ENCODE measurements around the gene ABCA1. TPM values are rescaled to one million over a fixed set of nuclear protein-coding genes. Genes with fewer than 3 reads are reported as not detected.
A peak's percentile ranks its signal among the peaks of the same experiment; 100 is the strongest.

Gene ABCA1
- total and polyA plus RNA-seq, 2 of the 13 experiments (the other 11 are each of a cell fraction or from before 2014, with no cell fraction given): 26.8 to 63.8 TPM

GRCh38 chr9:104914466-104914865, 13.5 kb downstream of the ABCA1 start:
- peaks cover 3% of the 10 kb centered on the region; the same call in 1 of the 2 replicates for H4K20me1 ChIP-seq (ENCODE audit: insufficient read depth, low read length)
- TF ChIP-seq TRIM22 (IDR thresholded peaks at IDR 0.05): no peak
- no peak for TF ChIP-seq JUNB (CRISPR knock-in tag; IDR thresholded peaks at IDR 0.05; ENCODE audit: borderline replicate concordance)
- no peak for TF ChIP-seq SATB2 (CRISPR knock-in tag; IDR thresholded peaks at IDR 0.05)
- TF ChIP-seq ZNF607 (CRISPR knock-in tag; IDR thresholded peaks at IDR 0.05; ENCODE audit: borderline replicate concordance): no peak
- no peak for TF ChIP-seq ZNF121 (CRISPR knock-in tag; IDR thresholded peaks at IDR 0.05)
- TF ChIP-seq, protein P1, sequence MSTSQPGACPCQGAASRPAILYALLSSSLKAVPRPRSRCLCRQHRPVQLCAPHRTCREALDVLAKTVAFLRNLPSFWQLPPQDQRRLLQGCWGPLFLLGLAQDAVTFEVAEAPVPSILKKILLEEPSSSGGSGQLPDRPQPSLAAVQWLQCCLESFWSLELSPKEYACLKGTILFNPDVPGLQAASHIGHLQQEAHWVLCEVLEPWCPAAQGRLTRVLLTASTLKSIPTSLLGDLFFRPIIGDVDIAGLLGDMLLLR (CRISPR knock-in tag; IDR thresholded peaks at IDR 0.05): no peak
- TF ChIP-seq MXI1 (IDR thresholded peaks at IDR 0.05; ENCODE audit: borderline replicate concordance, low read depth, low read length): no peak
- TF ChIP-seq NFIC (IDR thresholded peaks at IDR 0.05; ENCODE audit: low read length): no peak
- no peak for TF ChIP-seq GLI4 (CRISPR knock-in tag; IDR thresholded peaks at IDR 0.05; ENCODE audit: borderline replicate concordance)
- no peak for TF ChIP-seq ZNF557 (CRISPR knock-in tag; IDR thresholded peaks at IDR 0.05)
- TF ChIP-seq NR3C1 (CRISPR knock-in tag; IDR thresholded peaks at IDR 0.05): no peak
- TF ChIP-seq JARID2 (CRISPR knock-in tag; IDR thresholded peaks at IDR 0.05; ENCODE audit: insufficient replicate concordance): no peak
- TF ChIP-seq ZNF777 (CRISPR knock-in tag; IDR thresholded peaks at IDR 0.05): no peak
- TF ChIP-seq SNAPC2 (CRISPR knock-in tag; IDR thresholded peaks at IDR 0.05): no peak
- no peak for TF ChIP-seq ZNF367 (CRISPR knock-in tag; IDR thresholded peaks at IDR 0.05; ENCODE audit: borderline replicate concordance)
- ATAC-seq (no peak), DNase-seq (ENCODE audit: low spot score) (no peak), FAIRE-seq (no peak)
- WGBS (ENCODE audit: low lambda C conversion rate): 97% methylated on average over 3 of the region's 3 CpGs
- peaks cover 96% of the 10 kb centered on the region for H3K4me1 ChIP-seq (ENCODE audit: insufficient read depth, low read length)
- intact Hi-C loops (cut with micrococcal nuclease; ENCODE audit: unreplicated experiment) (loop anchor here (5.0 kb wide), 1 partner anchor 52 kb away; no protein-coding TSS in a partner anchor), in situ Hi-C loops (cut with HindIII; ENCODE audit: extremely low pct_ligation_motif_present, low pct_unique_long_range_greater_than_20kb) (no loop called here)
- peaks cover 0 to 6% of the 10 kb centered on the region in 2 experiments; a peak in 1 of 5 replicates for H3K36me3 ChIP-seq (replicated peaks in 1 of 2; ENCODE audit: control insufficient read depth in 1 of 2, insufficient read depth in 2 of 2, low read length in 2 of 2)
- peak overlapping the region; percentile 36 for H3K27ac ChIP-seq (ENCODE audit: extremely low read length, insufficient read depth, low read length)
- ChIA-PET CTCF (ENCODE audit: low intra/inter-chr PET ratio, low total read pairs) (no interaction called here), POLR2A (interaction anchor here (1.3 kb wide), 1 partner anchor 14 kb away, joined by 5 read pairs; no protein-coding TSS in a partner anchor)
- no peaks in the 10 kb centered on the region for H3K9me3 ChIP-seq (ENCODE audit: low read length)
- no peak overlapping the region for H3K4me2 ChIP-seq (ENCODE audit: low read depth, low read length)
- no TSS peak for BruUV-seq (replicated peaks)
- no peaks in the 10 kb centered on the region for H3K27me3 ChIP-seq (ENCODE audit: control insufficient read depth in 1 of 2, insufficient read depth in 2 of 2, low read length in 2 of 2)
- no peak overlapping the region for H3K4me3 ChIP-seq (replicated peaks in 1 of 3; ENCODE audit: insufficient read depth in 1 of 3, low read depth in 2 of 3, low read length in 3 of 3)
- H3K79me2 ChIP-seq (ENCODE audit: insufficient read depth, low read length): peaks cover 95% of the 10 kb centered on the region
- no peak overlapping the region for H3K9ac ChIP-seq (ENCODE audit: insufficient read depth, low read depth, low read length)
- H2AFZ ChIP-seq (ENCODE audit: low read length): no peak overlapping the region
